GM23248 (cell line): Measurements from ENCODE around the gene MAP3K13. TPM values are rescaled to one million over a fixed set of nuclear protein-coding genes. Genes with fewer than 3 reads are reported as not detected.
A peak's percentile ranks its signal among the peaks of the same experiment; 100 is the strongest.

Experiments used
- DNase-seq: peaks from one replicate; pipeline ENCODE4 v3.0.0-alpha.2; 2015
- H2AFZ ChIP-seq: fragments of 200-600 bp; sonication (generic); 2 replicates; pipeline ENCODE4 v1.6.1; 2016; ENCODE audit warnings: antibody characterized with exemption
- H3F3A ChIP-seq: fragments of 200-600 bp; sonication (generic); 2 replicates; pipeline ENCODE4 v1.6.1; 2016; ENCODE audit warnings: mild to moderate bottlenecking, antibody characterized with exemption, mixed run types; ENCODE audit not compliant: insufficient read depth
- H3K27ac ChIP-seq: fragments of 200-600 bp; sonication (generic); 2 replicates; pipeline ENCODE4 v1.5.1; 2016; ENCODE audit warnings: mild to moderate bottlenecking
- H3K27me3 ChIP-seq: fragments of 200-600 bp; sonication (generic); replicated peaks from 2 replicates; pipeline ENCODE4 v1.6.1; 2016; ENCODE audit warnings: mild to moderate bottlenecking; ENCODE audit not compliant: insufficient read depth
- H3K36me3 ChIP-seq: fragments of 200-600 bp; sonication (generic); 2 replicates; pipeline ENCODE4 v1.6.1; 2016; ENCODE audit warnings: low read depth, mild to moderate bottlenecking
- H3K4me1 ChIP-seq: fragments of 200-600 bp; sonication (generic); 2 replicates; pipeline ENCODE4 v1.6.1; 2016; ENCODE audit warnings: mild to moderate bottlenecking; ENCODE audit not compliant: insufficient read depth
- H3K4me2 ChIP-seq: fragments of 200-600 bp; sonication (generic); one replicate; pipeline ENCODE4 v1.6.1; 2016; ENCODE audit warnings: mild to moderate bottlenecking; ENCODE audit not compliant: unreplicated experiment
- H3K4me3 ChIP-seq: fragments of 200-600 bp; sonication (generic); 2 replicates; pipeline ENCODE4 v1.5.1; 2016; ENCODE audit warnings: mild to moderate bottlenecking
- H3K79me2 ChIP-seq: fragments of 200-600 bp; sonication (generic); 2 replicates; pipeline ENCODE4 v1.6.1; 2016; ENCODE audit warnings: mild to moderate bottlenecking; ENCODE audit not compliant: insufficient read depth
- H3K9ac ChIP-seq: fragments of 200-600 bp; sonication (generic); 2 replicates; pipeline ENCODE4 v1.6.1; 2016; ENCODE audit warnings: mild to moderate bottlenecking
- H3K9me2 ChIP-seq: fragments of 200-600 bp; sonication (generic); 2 replicates; pipeline ENCODE4 v1.6.1; 2016; ENCODE audit warnings: mixed run types, mild to moderate bottlenecking, moderate library complexity; ENCODE audit not compliant: insufficient read depth
- H3K9me3 ChIP-seq: fragments of 200-600 bp; sonication (generic); one replicate; pipeline ENCODE4 v1.6.1; 2017; ENCODE audit warnings: low read depth
- H4K20me1 ChIP-seq: fragments of 200-600 bp; sonication (generic); 2 replicates; pipeline ENCODE4 v1.6.0; 2016; ENCODE audit not compliant: insufficient read depth
- EZH2 ChIP-seq: fragments of 200-600 bp; sonication (generic); IDR thresholded peaks from 2 replicates; pipeline ENCODE4 v1.6.1; 2018; ENCODE audit warnings: antibody characterized with exemption, mild to moderate bottlenecking; ENCODE audit not compliant: insufficient read depth, poor library complexity, severe bottlenecking
- EZH2phosphoT487 ChIP-seq: fragments of 200-600 bp; sonication (generic); IDR thresholded peaks from 2 replicates; pipeline ENCODE4 v1.6.1; 2018; ENCODE audit warnings: antibody characterized with exemption, moderate library complexity, mild to moderate bottlenecking, low read depth; ENCODE audit not compliant: insufficient read depth
- WGBS, 2 experiments: methylation state at CpG; one replicate each; pipeline ENCODE4 v1.1.6; 2015 to 2017; ENCODE audit warnings: low lambda C conversion rate in 2 of 2, low coverage in 1 of 2; ENCODE audit errors: missing lambda C conversion rate in 2 of 2; 5-methylcytosine and 5-hydroxymethylcytosine counted together
- in situ Hi-C: fragments of 300-500 bp; cut with MboI; formaldehyde crosslinking; loops from 2 replicates; pipeline ENCODE4 v1.15.0; 2020
- polyA plus RNA-seq: library from polyadenylated mRNA; unstranded; fragments of >200 nt; fragmentation: Nextera tagmentation; extraction: Ambion mirVana; gene quantifications from 2 replicates; pipeline ENCODE4 v1.2.1, GENCODE V29; 2016
- total RNA-seq: library from RNA; depleted of rRNA; stranded (reverse); fragments of >200 nt; shearing (Covaris generic); gene quantifications from 2 replicates; pipeline ENCODE4 v1.2.3, GENCODE V29; 2014

The MAP3K13 gene
- total and polyA plus RNA-seq, 2 experiments from 2014 or later = 14.8 to 52.5 TPM

GRCh38 chr3:185353823-185354614, 8.9 kb upstream of the MAP3K13 start:
- H3K4me2 ChIP-seq = no peak overlapping the region
- WGBS, 2 experiments = 43 to 47% methylated on average over 13 of the region's 13 CpGs
- no peak overlapping the region for H2AFZ ChIP-seq
- no peaks in the 10 kb centered on the region for H3K27me3 ChIP-seq
- no peaks in the 10 kb centered on the region for H3K9me2 ChIP-seq
- no peaks in the 10 kb centered on the region for H3K79me2 ChIP-seq
- H3K36me3 ChIP-seq = no peaks in the 10 kb centered on the region
- H3K4me3 ChIP-seq = no peak overlapping the region
- H3K4me1 ChIP-seq = peaks cover 11% of the 10 kb centered on the region
- no peak overlapping the region for H3K9ac ChIP-seq
- TF ChIP-seq EZH2 (no peak), EZH2phosphoT487 (no peak)
- peaks cover 6% of the 10 kb centered on the region for H3F3A ChIP-seq
- in situ Hi-C loops = no loop called here
- no peak overlapping the region for H3K27ac ChIP-seq
- H4K20me1 ChIP-seq = no peaks in the 10 kb centered on the region
- H3K9me3 ChIP-seq = no peaks in the 10 kb centered on the region
- peak; percentile 49 for DNase-seq

- Histone ChIP-seq H3K9me2 (no peaks in the 10 kb centered on the region), H3K4me1 (peaks cover 6% of the 10 kb centered on the region), H3K27me3 (no peaks in the 10 kb centered on the region), H3K27ac (no peak overlapping the region), H3K79me2 (no peaks in the 10 kb centered on the region), H3K36me3 (no peaks in the 10 kb centered on the region), H2AFZ (no peak overlapping the region), H3K4me2 (no peak overlapping the region), H4K20me1 (no peaks in the 10 kb centered on the region), H3K9me3 (no peaks in the 10 kb centered on the region), H3K9ac (no peak overlapping the region), H3F3A (peaks cover 6% of the 10 kb centered on the region), H3K4me3 (no peak overlapping the region)
- no peak for DNase-seq
- in situ Hi-C loops = no loop called here
- WGBS, 2 experiments = 82% methylated on average over 5 of the region's 5 CpGs
- no peak for TF ChIP-seq EZH2phosphoT487
- no peak for TF ChIP-seq EZH2
These were observed 6.4 kb upstream of the MAP3K13 start for GRCh38 chr3:185356499-185356898.

- peaks cover 24% of the 10 kb centered on the region for H3K4me1 ChIP-seq
- no peaks in the 10 kb centered on the region for H3K9me2 ChIP-seq
- H3K79me2 ChIP-seq = 0 out of 2 replicates have a peak, but pooled peaks cover 10% of the 10 kb centered on the region
- TF ChIP-seq EZH2phosphoT487 (no peak), EZH2 (no peak)
- H3K4me3 ChIP-seq = peak overlapping the region; percentile 85
- no peaks in the 10 kb centered on the region for H4K20me1 ChIP-seq
- DNase-seq = peak; percentile 72
- H3K4me2 ChIP-seq = peak overlapping the region; percentile 98
- no peaks in the 10 kb centered on the region for H3K9me3 ChIP-seq
- no peaks in the 10 kb centered on the region for H3K36me3 ChIP-seq
- in situ Hi-C loops = no loop called here
- no peaks in the 10 kb centered on the region for H3K27me3 ChIP-seq
- 2 to 9% methylated on average over 2 of the region's 2 CpGs for WGBS, 2 experiments
- H3K27ac ChIP-seq = peak overlapping the region; percentile 50
- peak overlapping the region; percentile 86 for H3K9ac ChIP-seq
- peak overlapping the region; percentile 92 for H2AFZ ChIP-seq
- H3F3A ChIP-seq = peaks cover 26% of the 10 kb centered on the region
These were observed 1.0 kb upstream of the MAP3K13 start for GRCh38 chr3:185361920-185362319.

DNA sequence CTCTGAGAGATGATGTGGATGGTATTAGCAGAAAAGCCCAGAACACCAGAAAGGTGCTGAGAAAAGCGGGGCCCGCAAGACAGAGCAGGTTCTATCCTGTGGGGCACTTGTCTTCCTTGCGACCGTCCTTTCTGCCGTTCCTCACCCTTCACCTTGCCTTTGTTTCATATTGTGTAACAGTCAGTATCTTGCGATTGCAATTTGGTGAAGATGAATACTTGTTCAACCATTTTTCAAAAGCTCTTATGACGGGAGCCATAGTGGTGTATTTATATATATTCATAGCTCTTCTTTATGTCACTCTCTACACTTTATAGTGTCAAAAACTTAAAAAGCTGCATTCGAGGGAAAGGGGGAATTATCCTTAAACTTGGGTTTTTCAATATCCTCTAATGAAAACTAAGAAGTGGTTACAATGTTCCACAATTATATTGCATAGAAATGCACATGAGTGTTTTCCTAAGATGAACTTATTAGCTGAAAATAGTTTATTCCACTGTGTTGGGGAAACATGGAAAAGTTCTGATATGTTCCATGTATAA, 797 bp downstream of the MAP3K13 start:
- Histone ChIP-seq H3K4me2 (peak overlapping the region; percentile 98), H3K4me3 (peak overlapping the region; percentile 85), H3K4me1 (peaks cover 24% of the 10 kb centered on the region), H3K27me3 (no peaks in the 10 kb centered on the region), H3K27ac (peak overlapping the region; percentile 83), H3K36me3 (no peaks in the 10 kb centered on the region), H3K79me2 (0 out of 2 replicates have a peak, but pooled peaks cover 10% of the 10 kb centered on the region), H3K9me3 (no peaks in the 10 kb centered on the region), H2AFZ (peak overlapping the region; percentile 92), H3K9ac (peak overlapping the region; percentile 86), H3K9me2 (no peaks in the 10 kb centered on the region), H3F3A (peaks cover 26% of the 10 kb centered on the region), H4K20me1 (no peaks in the 10 kb centered on the region)
- in situ Hi-C loops = no loop called here
- WGBS, 2 experiments = 2 to 3% methylated on average over 8 of the region's 8 CpGs
- no peak for DNase-seq
- TF ChIP-seq EZH2 = no peak
- no peak for TF ChIP-seq EZH2phosphoT487
